HepG2 (cell line): ENCODE measurements around the gene NIP7. TPM values are rescaled to one million over a fixed set of nuclear protein-coding genes. Genes with fewer than 3 reads are reported as not detected.

Experiments used
- ATM ChIP-seq: fragments of 450-650 bp; IDR thresholded peaks from 2 replicates; pipeline ENCODE4 v1.7.1; 2017; ENCODE audit warnings: mild to moderate bottlenecking, borderline replicate concordance
- CREB1 ChIP-seq, 2 experiments: fragments of 450-650 bp in 1 of 2; IDR thresholded peaks; 2 replicates each; pipeline ENCODE4 v1.6.1; 2016 to 2017; ENCODE audit warnings: control low read depth in 1 of 2, mild to moderate bottlenecking in 1 of 2, missing compliant biosample characterization in 1 of 2, missing genetic modification characterization in 1 of 2
- CREB3 ChIP-seq: sonication (generic); formaldehyde crosslinking; IDR thresholded peaks from 2 replicates; pipeline ENCODE4 v1.5.0; 2020; ENCODE audit warnings: missing genetic modification reagents
- CTCF ChIP-seq: sonication (generic); formaldehyde crosslinking; IDR thresholded peaks from 2 replicates; pipeline ENCODE4 v1.5.0; 2020; ENCODE audit warnings: mild to moderate bottlenecking, missing genetic modification reagents, moderate library complexity
- EP300 ChIP-seq, 3 experiments: sonication (generic) in 1 of 3; formaldehyde crosslinking in 1 of 3; IDR thresholded peaks; 2 replicates each; pipeline versions ENCODE4 v1.5.1 to v1.6.1; 2011 to 2020; ENCODE audit warnings: low read depth in 2 of 3, low read length in 2 of 3, borderline replicate concordance in 1 of 3, improper control_type of control experiment in 1 of 3, mild to moderate bottlenecking in 1 of 3, missing genetic modification reagents in 1 of 3, moderate library complexity in 1 of 3
- HNRNPLL ChIP-seq: fragments of 200-400 bp; formaldehyde crosslinking; IDR thresholded peaks from 2 replicates; pipeline ENCODE4 v1.6.1; 2017; ENCODE audit warnings: mild to moderate bottlenecking, low read depth, low read length; ENCODE audit not compliant: poor library complexity, severe bottlenecking
- HOXA5 ChIP-seq: sonication (generic); formaldehyde crosslinking; IDR thresholded peaks from 2 replicates; pipeline ENCODE4 v1.4.0; 2020; ENCODE audit warnings: missing genetic modification reagents
- MIER3 ChIP-seq: IDR thresholded peaks from 2 replicates; pipeline ENCODE4 v1.6.1; 2016; ENCODE audit warnings: missing compliant biosample characterization, borderline replicate concordance
- NFATC3 ChIP-seq: sonication (generic); formaldehyde crosslinking; IDR thresholded peaks from 2 replicates; pipeline ENCODE4 v1.5.1; 2020; ENCODE audit warnings: mild to moderate bottlenecking, missing genetic modification reagents
- NR1H2 ChIP-seq: sonication (generic); formaldehyde crosslinking; IDR thresholded peaks from 2 replicates; pipeline ENCODE4 v1.8.1; 2022; ENCODE audit warnings: low read depth, missing genetic modification reagents, borderline replicate concordance
- POLR2AphosphoS5 ChIP-seq: IDR thresholded peaks from 2 replicates; pipeline ENCODE4 v1.6.1; 2012; ENCODE audit warnings: low read depth, low read length
- PTBP1 ChIP-seq: fragments of 200-400 bp; formaldehyde crosslinking; IDR thresholded peaks from 2 replicates; pipeline ENCODE4 v1.6.1; 2018; ENCODE audit warnings: low read length, low read depth; ENCODE audit not compliant: poor library complexity, severe bottlenecking
- ZKSCAN1 ChIP-seq: fragments of 150-350 bp; IDR thresholded peaks from 2 replicates; pipeline ENCODE4 v1.6.1; 2014; ENCODE audit warnings: low read length
- ZNF34 ChIP-seq: sonication (generic); formaldehyde crosslinking; IDR thresholded peaks from 2 replicates; pipeline ENCODE4 v1.4.0; 2020; ENCODE audit warnings: mild to moderate bottlenecking, missing genetic modification reagents, borderline replicate concordance
- ZNF367 ChIP-seq: sonication (generic); formaldehyde crosslinking; IDR thresholded peaks from 2 replicates; pipeline ENCODE4 v1.4.0; 2020; ENCODE audit warnings: missing genetic modification reagents, borderline replicate concordance
- ZNF501 ChIP-seq: sonication (generic); formaldehyde crosslinking; IDR thresholded peaks from 2 replicates; pipeline ENCODE4 v1.5.1; 2020; ENCODE audit warnings: mild to moderate bottlenecking, moderate library complexity, missing genetic modification reagents
- ZNF503 ChIP-seq: sonication (generic); formaldehyde crosslinking; IDR thresholded peaks from 2 replicates; pipeline ENCODE4 v1.4.0; 2020; ENCODE audit warnings: missing genetic modification reagents
- ZNF564 ChIP-seq: sonication (generic); formaldehyde crosslinking; IDR thresholded peaks from 2 replicates; pipeline ENCODE4 v1.8.1; 2023; ENCODE audit warnings: mild to moderate bottlenecking, missing genetic modification reagents
- ZNF570 ChIP-seq: sonication (generic); formaldehyde crosslinking; IDR thresholded peaks from 2 replicates; pipeline ENCODE4 v1.4.0; 2020; ENCODE audit warnings: mild to moderate bottlenecking, missing genetic modification reagents, borderline replicate concordance
- ZNF605 ChIP-seq: sonication (generic); formaldehyde crosslinking; IDR thresholded peaks from 2 replicates; pipeline ENCODE4 v1.8.0; 2022; ENCODE audit warnings: mild to moderate bottlenecking, missing genetic modification reagents
- ZNF670 ChIP-seq: sonication (generic); formaldehyde crosslinking; IDR thresholded peaks from 2 replicates; pipeline ENCODE4 v1.8.0; 2022; ENCODE audit warnings: mild to moderate bottlenecking, missing genetic modification reagents, borderline replicate concordance
- polyA plus RNA-seq, 8 experiments: library from polyadenylated mRNA; depleted of rRNA in 3 of 8; stranded (reverse) in 7 of 8; unstranded in 1 of 8; fragments of >200 nt; fragmentation: Illumina TruSeq in 4 of 8; extraction: Trizol in 4 of 8; gene quantifications; 2 replicates each; pipeline versions ENCODE4 v1.2.1 to v1.2.3, GENCODE V29; 2011 to 2016; ENCODE audit warnings: low read depth in 4 of 8, missing spikeins in 1 of 8, mixed read lengths in 1 of 8; ENCODE audit not compliant: insufficient read depth in 1 of 8
- total RNA-seq, 5 experiments: library from RNA; depleted of rRNA; stranded (reverse); fragments of >200 nt; fragmentation: Illumina TruSeq; extraction: Trizol; gene quantifications; 2 replicates each; pipeline ENCODE4 v1.2.3, GENCODE V29; 2016; ENCODE audit warnings: low read depth in 1 of 5

NIP7 gene
- total and polyA plus RNA-seq, 2 of the 13 experiments (the other 11 are each of a cell fraction or from before 2014, with no cell fraction given) = 15.3 to 114 TPM

- no peak for TF ChIP-seq ZNF503 (CRISPR knock-in tag)
- no peak for TF ChIP-seq ZNF367 (CRISPR knock-in tag)
- no peak for TF ChIP-seq HOXA5
- TF ChIP-seq POLR2AphosphoS5 = no peak; the same call in 1 of the 2 replicates
- TF ChIP-seq PTBP1 = no peak
- TF ChIP-seq ZNF570 = no peak
- no peak for TF ChIP-seq ZNF605
- TF ChIP-seq NFATC3 (CRISPR knock-in tag) = no peak
- no peak for TF ChIP-seq HNRNPLL
- no peak for TF ChIP-seq ZNF501 (CRISPR knock-in tag)
- TF ChIP-seq CREB3 (CRISPR knock-in tag) = no peak
- no peak for TF ChIP-seq MIER3
- 0 out of 2 replicates have a peak, but pooled peaks have one; percentile 5 for TF ChIP-seq CTCF (CRISPR knock-in tag)
- TF ChIP-seq ZNF670 = no peak
- no peak for TF ChIP-seq ATM
- no peak for TF ChIP-seq CREB1 (IDR thresholded peaks at IDR 0.05)
- TF ChIP-seq CREB1 (CRISPR knock-in tag; IDR thresholded peaks at IDR 0.05) = no peak
- no peak for TF ChIP-seq ZNF564 (CRISPR knock-in tag)
- TF ChIP-seq ZKSCAN1 = no peak
- no peak for TF ChIP-seq EP300 (IDR thresholded peaks at IDR 0.05; ENCODE audit: low read depth in 2 of 2, low read length in 2 of 2)
- no peak for TF ChIP-seq EP300 (CRISPR knock-in tag; IDR thresholded peaks at IDR 0.05; ENCODE audit: borderline replicate concordance)
- TF ChIP-seq ZNF34 (CRISPR knock-in tag) = no peak
- no peak for TF ChIP-seq NR1H2 (CRISPR knock-in tag)
These were observed 15.5 kb upstream of the NIP7 start (continued) for GRCh38 chr16:69324013-69324531.
